GOT3 (cell line): Measurements from ENCODE around the gene HPSE.
"Not testable (repeated sequence)": the region's sequence is repeated elsewhere in the genome, so short reads cannot be mapped to it uniquely, and the experiment has no call there.

Source experiments
- DNase-seq: peaks from one replicate; lab custom pipeline; 2025; ENCODE audit warnings: mixed read lengths; lab: John Stamatoyannopoulos, UW

HPSE gene

GRCh38 chr4:83283181-83283580 lies 51.5 kb downstream of the HPSE start:
- DNase-seq: no peak

GRCh38 chr4:83282049-83282535 lies 52.6 kb downstream of the HPSE start:
- no peak for DNase-seq

- no peak for DNase-seq
Observed at GRCh38 chr4:83281307-83281706, 53.3 kb downstream of the HPSE start.

- no peak for DNase-seq
Observed at GRCh38 chr4:83276299-83277040, 58.2 kb downstream of the HPSE start.

GRCh38 chr4:83273926-83274325 lies 60.7 kb downstream of the HPSE start:
- DNase-seq: not testable (repeated sequence)

- no peak for DNase-seq
Observed at GRCh38 chr4:83272900-83273299, 61.7 kb downstream of the HPSE start.

- no peak for DNase-seq
Observed at GRCh38 chr4:83269256-83269655, 65.4 kb downstream of the HPSE start.

- no peak for DNase-seq
Observed at GRCh38 chr4:83268491-83268890, 66.2 kb downstream of the HPSE start.

GRCh38 chr4:83267830-83268475 lies 66.7 kb downstream of the HPSE start:
- DNase-seq: no peak

- no peak for DNase-seq
Observed at GRCh38 chr4:83267121-83267829, 67.4 kb downstream of the HPSE start.

GRCh38 chr4:83266689-83267088 lies 68.0 kb downstream of the HPSE start:
- no peak for DNase-seq

- no peak for DNase-seq
Observed at GRCh38 chr4:83263106-83263505, 71.5 kb downstream of the HPSE start.

GRCh38 chr4:83262682-83263081 lies 72.0 kb downstream of the HPSE start:
- DNase-seq: no peak

- DNase-seq: no peak
Observed at GRCh38 chr4:83261307-83261706, 73.3 kb downstream of the HPSE start.

- no peak for DNase-seq
Observed at GRCh38 chr4:83259586-83259985, 75.1 kb downstream of the HPSE start.

GRCh38 chr4:83258461-83258860 lies 76.2 kb downstream of the HPSE start:
- no peak for DNase-seq

GRCh38 chr4:83257811-83258210 lies 76.8 kb downstream of the HPSE start:
- DNase-seq: no peak

- DNase-seq: no peak
Observed at GRCh38 chr4:83255584-83255983, 79.1 kb downstream of the HPSE start.

- no peak for DNase-seq
Observed at GRCh38 chr4:83252782-83253405, 81.8 kb downstream of the HPSE start.

GRCh38 chr4:83251447-83251830 lies 83.2 kb downstream of the HPSE start:
- DNase-seq: no peak

- no peak for DNase-seq
Observed at GRCh38 chr4:83250687-83251446, 83.8 kb downstream of the HPSE start.

- DNase-seq: no peak
Observed at GRCh38 chr4:83248486-83248885, 86.2 kb downstream of the HPSE start.
